KG1 (cell line): ENCODE results near the gene CYFIP1.

Experiments used
- DNase-seq: peaks from one replicate; lab custom pipeline; 2025; lab: John Stamatoyannopoulos, UW

The CYFIP1 gene

DNA sequence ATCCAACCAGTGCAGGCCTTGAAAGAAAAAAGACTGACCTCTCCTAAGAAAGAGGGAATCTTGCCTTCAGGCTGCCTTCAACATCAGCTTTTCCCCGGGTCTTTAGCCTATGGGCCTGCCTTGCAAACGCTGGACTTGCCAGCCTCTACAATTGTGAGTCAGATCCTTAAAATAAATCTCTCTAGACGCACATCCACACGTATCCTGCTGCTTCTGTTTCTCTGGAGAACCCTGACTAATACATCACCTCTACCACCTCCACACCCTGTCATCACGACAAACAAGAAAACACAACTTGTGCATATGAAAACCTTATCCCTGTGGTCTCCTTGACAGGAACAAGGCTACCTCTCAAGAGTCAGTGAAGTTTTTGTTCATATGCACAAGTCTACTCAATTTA is 11.8 kb downstream of the CYFIP1 start:
- DNase-seq = no peak

DNA sequence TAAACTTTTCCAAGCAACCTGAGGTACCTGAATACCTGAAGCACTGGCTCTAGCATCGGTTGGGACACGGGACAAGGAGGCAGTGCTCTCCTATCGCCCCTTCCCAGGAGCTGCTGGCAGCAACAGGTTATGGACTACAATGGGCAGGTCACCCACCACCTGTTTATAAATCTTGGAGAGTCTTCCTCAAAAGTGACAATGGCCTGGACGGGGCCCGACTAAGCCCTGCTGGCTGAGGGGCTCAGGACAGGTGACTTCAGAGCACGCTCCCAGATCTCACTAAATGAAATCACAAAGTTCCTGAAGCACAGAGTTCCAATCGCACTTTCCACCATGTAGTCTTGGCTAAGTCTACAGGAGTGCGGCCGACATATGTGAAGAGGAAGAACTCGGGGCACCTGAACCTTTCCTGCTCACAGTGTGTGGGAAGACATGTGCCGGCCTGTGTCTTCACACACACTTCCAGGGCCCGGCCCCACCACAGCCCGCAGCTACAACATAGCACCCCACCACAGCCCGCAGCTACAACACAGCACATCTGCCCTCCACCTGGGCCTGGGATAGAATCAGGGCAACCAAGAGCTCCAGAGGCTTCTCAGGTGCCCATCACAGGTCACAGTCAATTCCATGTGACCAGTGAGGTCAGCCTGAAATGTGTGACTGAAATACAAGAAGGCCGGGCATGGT is 12.9 kb downstream of the CYFIP1 start:
- DNase-seq = no peak

DNA sequence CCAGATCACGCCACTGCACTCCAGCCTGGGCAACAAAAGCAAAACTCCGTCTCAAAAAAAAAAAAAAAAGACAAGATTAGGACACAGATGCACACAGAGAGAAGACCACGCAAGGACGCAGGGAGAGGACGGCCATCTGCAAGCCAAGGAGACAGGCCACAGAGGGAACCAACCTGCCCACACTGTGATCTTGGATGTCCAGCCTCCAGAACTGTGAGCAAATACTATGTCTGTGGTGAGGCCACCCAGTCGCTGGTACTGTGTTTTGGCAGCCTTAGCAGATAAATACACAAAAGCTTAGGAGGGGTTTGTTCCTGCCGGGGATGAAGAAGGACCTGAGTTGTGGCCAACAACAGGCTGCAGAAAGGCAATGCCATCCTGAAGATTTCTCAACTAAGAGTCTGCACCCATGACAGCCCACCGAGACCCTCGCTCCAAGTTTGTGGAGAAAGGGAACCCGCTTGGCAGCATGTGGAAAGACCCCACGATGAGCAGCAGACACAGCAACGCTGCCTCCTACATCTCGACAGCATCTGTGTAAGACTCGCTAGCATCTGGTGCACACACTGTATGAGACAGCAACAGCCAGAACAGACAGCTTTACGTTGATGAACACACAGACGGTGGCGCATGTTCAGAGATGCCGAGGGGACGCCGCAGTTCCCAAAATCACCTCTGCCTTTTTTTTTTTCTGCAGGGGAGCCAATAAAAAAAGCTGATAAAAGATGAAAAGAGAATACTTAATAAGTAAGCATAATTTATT is 13.7 kb downstream of the CYFIP1 start:
- no peak for DNase-seq

DNA sequence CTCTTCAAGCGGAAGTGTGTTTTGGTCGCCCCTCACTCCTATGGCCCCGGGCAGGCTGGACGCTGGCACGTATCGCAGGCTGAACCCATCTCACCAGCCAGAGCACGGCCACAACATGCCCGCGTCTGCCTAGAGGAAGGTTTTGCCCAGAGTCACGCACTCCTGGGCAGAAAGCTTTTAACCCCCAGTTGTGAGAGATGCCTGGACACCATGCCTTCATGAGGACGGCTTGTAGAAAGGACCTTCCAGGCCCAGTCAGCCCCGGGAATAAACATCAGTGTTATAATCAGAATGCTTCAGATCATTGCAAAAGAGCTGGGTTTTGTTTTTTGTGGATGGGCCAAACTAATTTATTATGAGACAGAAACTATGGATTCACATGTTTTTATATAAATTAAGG is 16.5 kb downstream of the CYFIP1 start:
- no peak for DNase-seq

DNA sequence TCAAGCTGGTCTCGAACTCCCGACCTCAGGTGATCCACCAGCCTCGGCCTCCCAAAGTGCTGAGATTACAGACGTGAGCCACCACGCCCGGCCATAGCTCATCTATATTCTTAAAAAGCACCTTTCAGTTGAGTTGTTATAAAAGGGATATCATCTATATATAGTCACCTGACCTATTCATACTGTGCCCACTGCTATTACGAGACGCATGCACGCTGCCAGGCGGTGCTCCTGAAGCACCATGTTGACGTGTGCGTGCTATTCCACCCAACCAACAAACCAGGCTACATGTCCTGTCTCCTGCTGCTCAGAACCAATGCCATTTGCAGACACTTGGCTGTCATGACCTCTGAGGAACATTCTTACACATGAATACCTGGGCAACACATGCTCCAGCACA is 17.6 kb downstream of the CYFIP1 start:
- DNase-seq = no peak

DNA sequence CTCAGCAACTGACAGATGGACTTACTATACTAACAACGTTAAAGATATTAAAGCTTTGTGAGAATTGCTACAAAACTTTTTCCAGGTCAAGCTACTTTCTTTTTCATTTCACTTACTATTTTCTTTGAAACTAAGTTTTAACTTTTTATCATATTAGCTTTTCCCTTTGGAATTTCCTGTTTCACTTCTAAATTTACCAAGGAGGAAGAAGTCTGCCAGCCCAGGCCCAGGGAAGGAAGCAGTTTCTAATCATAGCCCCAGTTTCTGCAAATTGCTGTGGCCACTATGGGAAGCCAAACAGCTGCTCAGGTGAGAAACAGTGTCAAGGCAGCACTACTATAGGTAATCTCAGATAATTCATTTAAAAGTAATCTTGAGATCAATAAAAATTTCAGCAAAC is 18.4 kb downstream of the CYFIP1 start:
- no peak for DNase-seq

DNA sequence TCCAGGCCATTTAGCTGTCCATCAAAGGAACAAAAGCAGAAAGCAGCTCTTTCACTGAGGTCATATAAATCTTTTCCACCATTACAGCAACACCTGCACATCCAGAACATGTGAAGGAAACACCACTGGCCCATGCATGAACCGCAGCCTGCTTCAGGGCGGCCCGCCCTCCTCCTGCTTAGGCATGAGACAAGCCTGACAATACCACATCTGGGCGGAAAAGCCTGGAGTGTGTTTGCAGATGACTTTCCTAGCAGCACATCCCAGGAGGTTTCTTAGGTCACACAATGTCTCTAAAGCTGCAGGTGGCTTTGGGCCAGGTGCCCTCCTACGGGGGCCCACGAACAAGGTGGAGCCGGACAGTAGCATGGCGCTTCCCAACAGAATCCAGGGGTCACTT is 19.6 kb downstream of the CYFIP1 start:
- no peak for DNase-seq

DNA sequence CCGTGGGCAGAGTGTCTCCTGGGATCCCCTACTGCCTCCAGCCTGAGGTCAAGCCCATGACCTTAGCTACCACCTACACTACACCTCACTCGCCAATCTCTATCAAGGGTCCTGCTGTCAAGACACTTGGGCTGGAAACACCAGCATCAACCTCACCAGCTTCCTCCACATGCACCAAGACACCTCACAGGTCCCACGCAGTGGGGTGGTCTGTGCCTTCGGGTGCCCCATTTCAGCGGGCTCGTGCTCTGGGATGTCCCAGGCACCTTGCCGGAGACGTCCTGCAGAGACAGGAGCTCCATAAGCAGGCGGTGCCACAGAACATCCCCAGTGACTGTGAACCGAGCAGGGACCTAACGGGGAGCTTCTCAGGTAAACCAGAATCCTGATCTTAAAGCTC is 20.0 kb downstream of the CYFIP1 start:
- no peak for DNase-seq

DNA sequence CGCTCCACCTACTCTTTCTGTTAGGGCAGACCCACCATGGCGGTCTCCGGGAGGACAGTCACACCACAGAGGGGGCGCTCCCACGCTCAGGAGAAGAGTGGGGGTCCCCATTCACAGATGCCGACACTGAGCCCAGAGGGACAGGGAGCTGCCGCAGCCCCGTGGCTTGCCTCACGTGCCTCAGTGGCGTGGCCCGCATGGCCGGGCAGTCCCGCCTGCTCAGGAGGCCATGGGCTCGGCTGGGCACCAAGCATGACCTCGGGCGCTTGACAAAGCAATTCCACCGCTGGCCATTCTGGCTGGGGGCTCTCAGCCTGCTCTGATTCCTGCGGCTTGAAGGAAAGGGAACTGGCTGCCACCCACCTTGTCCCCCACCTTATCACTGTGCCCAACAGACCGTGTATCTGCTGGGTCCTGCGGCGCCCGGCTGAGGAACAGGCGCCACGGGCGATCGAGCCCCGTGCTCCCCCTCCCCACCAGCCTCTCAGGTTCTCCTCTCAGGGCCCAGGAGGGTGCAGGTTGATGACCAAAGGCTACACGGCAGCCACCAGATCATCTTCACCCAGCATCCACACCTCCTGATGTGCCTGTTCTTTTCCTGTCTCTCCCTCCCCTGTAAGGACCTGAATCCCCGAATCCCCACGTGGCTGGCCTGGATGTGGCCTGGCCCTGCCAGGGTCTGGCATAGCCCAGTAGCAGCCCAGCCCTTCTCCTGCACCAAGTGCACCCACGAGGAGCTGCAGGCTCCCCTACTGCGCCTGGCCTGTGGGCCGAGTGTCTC is 20.7 kb downstream of the CYFIP1 start:
- DNase-seq = no peak

DNA sequence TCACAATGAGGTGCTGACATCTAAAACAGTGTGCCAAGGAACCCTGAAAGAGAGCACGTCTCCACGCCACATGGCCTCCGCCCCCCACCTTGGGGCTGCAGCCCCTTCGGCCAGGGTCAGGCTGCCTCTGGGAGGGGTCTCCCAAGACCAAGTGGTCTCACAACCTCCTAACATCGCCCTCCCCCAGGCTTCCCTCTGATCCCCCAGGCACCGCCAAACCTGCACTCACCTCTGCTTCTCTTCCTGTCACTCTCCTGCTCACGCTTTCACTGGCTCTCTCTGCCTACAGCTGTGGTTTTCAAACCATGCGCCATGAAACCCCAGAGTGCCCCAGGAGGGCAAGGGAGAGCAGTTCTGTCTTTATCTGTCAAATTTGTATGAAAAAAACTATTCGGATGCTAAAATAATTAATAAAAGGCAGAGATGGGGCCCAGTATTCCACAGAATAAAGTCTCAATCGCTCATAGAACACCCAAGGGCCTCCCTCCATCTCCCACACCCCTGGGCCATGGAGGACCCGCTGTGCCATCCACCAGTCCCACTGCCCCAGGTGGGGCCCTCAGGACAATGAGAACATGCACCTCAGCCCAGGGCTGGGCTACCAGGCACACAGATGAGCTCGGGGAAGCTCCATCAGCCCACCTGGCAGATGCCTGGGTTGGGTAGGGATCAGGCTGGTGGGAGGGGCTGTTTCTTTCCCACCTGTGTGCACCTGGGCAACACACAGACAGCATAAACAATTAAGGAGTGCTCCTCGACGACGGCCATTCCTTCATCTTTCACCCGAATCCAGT is 21.5 kb downstream of the CYFIP1 start:
- no peak for DNase-seq

DNA sequence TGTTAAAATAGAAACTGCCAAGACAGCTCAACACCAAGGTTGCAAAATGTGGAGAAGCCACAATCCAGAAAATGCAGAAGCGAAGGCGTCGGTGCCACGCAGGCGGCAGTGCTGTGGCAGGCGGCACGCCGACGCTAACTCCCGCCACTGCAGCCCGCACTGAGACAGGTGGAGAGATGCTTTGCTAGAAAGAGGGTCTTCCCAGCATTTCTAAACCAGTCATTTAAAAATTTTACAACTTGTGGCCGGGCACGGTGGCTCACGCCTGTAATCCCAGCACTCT is 23.2 kb downstream of the CYFIP1 start:
- no peak for DNase-seq

DNA sequence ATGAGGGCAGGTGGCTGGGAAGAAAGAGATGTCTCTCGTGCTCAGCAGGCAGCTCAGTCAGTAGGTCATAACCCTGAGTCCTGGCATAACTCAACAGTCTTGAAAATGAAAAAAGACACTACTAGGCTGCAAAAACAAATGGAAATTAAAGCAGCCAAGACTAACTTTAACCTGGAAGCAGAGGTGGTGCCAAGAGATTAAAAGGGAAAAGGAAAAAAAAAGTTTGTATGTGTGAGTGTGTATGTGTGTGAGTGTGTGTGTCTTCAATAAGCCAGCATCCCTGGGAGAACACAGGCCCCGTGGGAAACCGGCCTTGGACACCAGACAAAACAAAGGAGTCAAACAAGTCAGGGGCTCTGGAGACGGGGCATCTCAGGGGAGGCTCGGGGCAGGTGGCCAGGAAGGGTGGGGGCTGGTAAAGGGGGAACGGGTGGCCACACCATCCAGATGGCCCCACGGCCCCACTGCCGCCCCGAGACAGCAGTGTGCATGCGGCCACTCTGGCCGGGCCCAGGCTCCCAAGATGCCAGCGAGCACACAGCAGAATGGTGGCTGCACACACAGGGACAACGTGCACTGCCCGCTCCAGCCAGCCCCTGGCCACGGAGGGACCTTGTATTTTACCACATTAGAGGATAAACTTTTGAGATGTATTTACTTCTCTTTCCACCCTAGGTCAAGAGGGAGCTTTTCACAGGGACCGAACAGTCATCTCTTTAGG is 23.8 kb downstream of the CYFIP1 start:
- no peak for DNase-seq

DNA sequence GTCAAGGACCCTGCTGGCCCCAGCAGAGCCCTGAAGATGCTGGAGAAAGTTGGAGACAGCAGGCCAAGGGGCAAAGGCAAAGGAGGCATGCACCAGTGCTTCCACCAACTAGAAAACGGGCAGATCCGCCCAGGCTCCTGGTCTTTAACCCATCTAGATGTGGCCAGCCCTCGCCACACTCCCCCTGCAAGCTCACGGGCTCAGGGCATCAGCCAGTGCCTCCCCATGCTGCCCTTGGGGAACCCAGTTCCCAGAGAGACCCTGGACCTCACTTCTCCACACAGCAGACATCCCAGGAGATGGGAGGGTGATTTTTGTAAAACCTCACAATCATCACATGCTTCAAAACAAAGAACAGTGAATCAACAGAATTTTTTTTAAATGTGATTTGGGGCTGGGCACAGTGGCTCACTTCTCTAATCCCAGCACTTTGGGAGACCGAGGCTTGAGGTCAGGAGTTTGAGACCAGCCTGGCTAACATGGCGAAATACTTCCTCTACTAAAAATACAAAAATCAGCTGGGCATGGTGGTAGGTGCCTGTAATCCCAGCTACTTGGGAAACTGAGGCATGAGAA is 24.5 kb downstream of the CYFIP1 start:
- no peak for DNase-seq

DNA sequence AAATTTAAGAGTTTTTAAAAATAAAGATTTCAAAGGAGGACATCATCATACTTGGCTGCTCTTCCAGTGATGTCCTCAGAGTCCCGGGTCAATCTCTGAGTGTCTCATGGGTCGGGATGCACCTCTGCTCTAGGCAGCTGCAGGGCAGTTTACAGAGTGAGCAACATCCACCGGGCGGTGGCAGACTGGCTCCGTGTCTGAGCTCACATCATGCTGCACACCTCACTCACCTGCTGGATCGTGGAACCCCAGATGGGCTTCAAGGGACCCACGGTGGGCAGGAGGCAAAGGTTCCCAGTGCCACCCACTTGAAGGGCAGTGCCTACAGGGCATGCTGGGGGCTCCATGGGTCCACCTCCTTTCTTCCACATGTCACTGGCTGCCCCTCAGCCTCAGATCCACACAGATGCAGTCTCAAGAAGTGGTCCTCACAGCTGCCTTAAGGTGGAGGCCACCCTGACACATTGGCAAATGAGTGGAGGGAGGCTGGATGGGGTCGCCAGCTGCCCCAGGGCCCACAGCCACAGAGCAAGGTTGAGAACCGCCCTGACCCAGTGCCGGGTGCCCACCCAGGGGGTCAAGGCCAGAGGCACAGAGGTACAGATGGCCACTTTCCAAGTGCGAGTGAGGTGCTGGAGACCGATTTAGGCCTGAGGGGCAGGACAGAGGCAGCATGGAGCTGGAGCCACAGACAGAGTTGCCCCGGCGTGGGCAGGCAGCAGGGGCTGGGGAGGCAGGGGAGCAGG is 25.2 kb downstream of the CYFIP1 start:
- no peak for DNase-seq

DNA sequence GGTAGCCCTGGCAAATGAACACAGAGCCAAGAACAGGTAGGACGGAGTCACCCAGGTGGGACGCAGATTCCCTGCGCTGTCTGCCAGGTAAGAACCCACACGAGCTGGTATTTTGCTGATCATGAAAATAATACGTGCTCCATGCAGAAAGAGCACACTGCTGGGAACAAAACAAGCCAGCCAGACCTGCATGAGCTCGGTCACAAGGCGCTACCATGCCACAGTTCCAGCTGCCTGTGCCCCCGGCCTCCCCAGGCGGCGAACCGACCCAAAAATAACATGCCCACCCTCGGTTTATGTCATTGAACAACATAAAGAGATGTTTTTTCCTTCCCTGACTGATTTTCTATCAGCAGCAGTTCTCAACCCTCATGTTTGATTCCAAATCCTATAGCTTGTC is 25.8 kb downstream of the CYFIP1 start:
- DNase-seq = no peak

DNA sequence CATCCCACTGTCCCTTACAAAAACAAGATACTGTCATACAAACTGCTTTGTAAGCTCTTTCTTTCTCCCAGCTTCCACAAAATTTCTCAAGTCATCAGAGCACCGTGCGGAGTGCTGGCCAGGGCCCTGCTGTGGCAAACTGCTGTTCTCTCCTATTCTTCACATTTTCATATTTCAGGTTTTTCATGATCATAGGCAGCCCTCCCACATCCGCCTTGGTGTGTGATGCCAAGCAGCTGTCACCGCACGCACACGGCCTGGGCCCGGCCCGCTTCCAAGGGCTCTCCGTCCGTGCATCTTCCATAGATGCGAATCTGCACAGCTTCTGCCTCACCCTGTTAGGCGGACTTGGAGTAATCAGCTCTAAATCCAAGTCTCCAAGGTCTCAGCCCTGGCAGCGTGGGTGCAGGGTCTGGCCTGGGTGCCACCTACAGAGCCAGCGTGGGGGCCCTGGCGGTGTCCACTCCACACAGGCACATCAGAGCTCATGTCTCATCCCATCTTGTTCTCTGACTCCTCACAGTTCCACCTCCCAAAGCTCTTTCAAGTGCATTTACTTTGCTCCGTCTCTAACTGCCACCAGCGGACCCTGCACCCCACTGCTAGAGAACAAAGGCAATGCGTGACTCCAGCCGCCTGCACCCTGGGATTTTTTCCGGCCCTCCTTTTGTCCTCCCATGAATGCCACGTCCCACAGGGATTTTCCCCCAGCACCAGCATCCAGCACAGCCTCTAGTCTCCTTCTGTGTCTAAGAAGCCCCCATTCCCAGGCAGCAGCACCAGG is 27.2 kb downstream of the CYFIP1 start:
- DNase-seq = no peak

DNA sequence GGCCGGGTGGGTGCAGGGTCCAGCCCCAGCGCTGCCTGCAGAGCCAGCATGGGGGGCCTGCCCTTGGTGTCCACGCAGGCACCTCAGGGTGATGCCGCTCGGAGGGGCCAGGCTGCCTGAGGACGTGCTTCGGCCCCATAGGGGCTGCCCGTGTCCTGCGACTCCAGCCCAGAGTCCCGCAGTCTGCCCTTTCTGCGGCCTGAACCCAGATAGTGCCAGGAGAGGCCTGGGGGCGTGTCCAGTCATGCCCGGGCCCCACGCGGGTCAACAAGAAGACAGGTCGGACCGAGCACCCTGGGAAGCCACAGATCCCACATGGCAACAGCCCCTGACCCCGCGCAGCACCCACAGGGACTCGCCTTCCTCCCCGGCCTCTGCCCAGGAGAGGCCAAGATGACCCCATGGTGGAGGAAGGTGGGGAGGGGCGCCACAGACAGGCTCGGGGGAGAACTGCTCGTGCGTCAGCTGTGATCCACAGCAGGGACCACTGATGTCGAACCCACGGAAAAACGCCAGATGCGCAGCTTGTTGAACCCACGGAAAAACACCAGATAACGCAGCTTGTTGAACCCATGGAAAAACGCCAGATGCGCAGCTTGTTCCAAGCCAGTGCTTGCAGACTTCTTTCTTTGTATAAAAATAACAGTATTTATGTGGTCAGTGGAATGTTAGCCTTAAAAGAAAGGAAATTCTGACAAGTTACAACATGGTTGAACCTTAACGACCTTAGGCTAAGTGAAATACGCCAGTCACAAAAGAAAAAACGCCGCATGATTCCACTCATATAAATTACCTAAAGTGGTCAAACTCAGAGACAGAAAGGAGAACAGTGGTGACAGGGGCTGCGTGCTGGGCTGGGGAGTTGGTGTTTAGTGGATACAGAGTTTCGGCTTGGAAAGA is 28.5 kb downstream of the CYFIP1 start:
- no peak for DNase-seq

DNA sequence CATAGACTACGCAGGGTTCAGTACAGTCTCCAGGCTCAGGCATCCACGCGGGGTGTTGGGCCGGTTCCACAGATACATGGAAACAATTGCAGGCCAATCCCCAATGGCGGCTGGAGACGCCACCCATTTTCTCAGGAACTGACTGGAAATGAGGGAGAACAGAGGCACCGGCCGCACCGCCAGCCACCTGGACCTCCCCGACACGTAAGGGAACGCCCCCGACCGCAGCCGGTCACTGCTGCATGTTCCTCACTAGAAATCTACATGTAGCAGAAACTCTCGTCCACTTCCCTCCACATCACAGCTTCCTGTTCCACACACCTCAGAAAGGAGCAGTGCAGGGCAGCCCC is 29.2 kb downstream of the CYFIP1 start:
- no peak for DNase-seq
